Liver (tissue), 9 donors: ENCODE data around the gene ZNRD2. TPM values are rescaled to one million over a fixed set of nuclear protein-coding genes. Genes with fewer than 3 reads are reported as not detected.
A peak's percentile ranks its signal among the peaks of the same experiment; 100 is the strongest.

Experiments
- DNase-seq: peaks from one replicate; pipeline ENCODE4 v3.0.0-alpha.2; 2017; ENCODE audit warnings: low spot score
- H3K27ac ChIP-seq, 2 donors: one replicate each; pipeline ENCODE4 v1.7.0; 2013; ENCODE audit warnings: inconsistent platforms in 2 of 2, low read length in 2 of 2, control low read depth in 1 of 2, low read depth in 1 of 2, mild to moderate bottlenecking in 1 of 2
- H3K27me3 ChIP-seq, 4 donors: one replicate each; pipeline versions ENCODE4 v1.6.1 to v1.7.0; 2013; ENCODE audit warnings: low read length in 3 of 4, inconsistent platforms in 1 of 4, mild to moderate bottlenecking in 1 of 4, moderate library complexity in 1 of 4; ENCODE audit not compliant: control insufficient read depth in 4 of 4, insufficient read depth in 4 of 4
- H3K36me3 ChIP-seq, 4 donors: one replicate each; pipeline versions ENCODE4 v1.6.1 to v1.7.0; 2013; ENCODE audit warnings: low read length in 3 of 4, mild to moderate bottlenecking in 3 of 4, low read depth in 1 of 4, moderate library complexity in 1 of 4; ENCODE audit not compliant: control insufficient read depth in 4 of 4, insufficient read depth in 3 of 4
- H3K4me1 ChIP-seq, 4 donors: one replicate each; pipeline versions ENCODE4 v1.6.1 to v1.7.0; 2013; ENCODE audit warnings: low read length in 3 of 4, mild to moderate bottlenecking in 3 of 4, moderate library complexity in 1 of 4; ENCODE audit not compliant: control insufficient read depth in 4 of 4, insufficient read depth in 4 of 4
- H3K4me3 ChIP-seq, 3 donors: one replicate each; pipeline versions ENCODE4 v1.6.1 to v1.7.0; 2013; ENCODE audit warnings: low read length in 3 of 3, control low read depth in 1 of 3, low read depth in 1 of 3, mild to moderate bottlenecking in 1 of 3
- H3K9ac ChIP-seq, 2 donors: one replicate each; pipeline ENCODE4 v1.7.0; 2013; ENCODE audit warnings: low read length in 2 of 2, mild to moderate bottlenecking in 2 of 2, moderate library complexity in 2 of 2, control low read depth in 1 of 2, low read depth in 1 of 2
- H3K9me3 ChIP-seq, 4 donors: one replicate each; pipeline versions ENCODE4 v1.6.1 to v1.7.0; 2013; ENCODE audit warnings: low read length in 3 of 4; ENCODE audit not compliant: control insufficient read depth in 4 of 4
- EGR1 ChIP-seq, 2 donors: IDR thresholded peaks; 2 replicates each; pipeline ENCODE4 v1.6.1; 2016 to 2018; ENCODE audit warnings: antibody characterized with exemption in 2 of 2, low read depth in 2 of 2
- FOXA1 ChIP-seq: IDR thresholded peaks from 2 replicates; pipeline ENCODE4 v1.6.1; 2016; ENCODE audit warnings: antibody characterized with exemption
- FOXA2 ChIP-seq: IDR thresholded peaks from 2 replicates; pipeline ENCODE4 v1.6.1; 2016; ENCODE audit warnings: antibody characterized with exemption
- GABPA ChIP-seq, 2 donors: IDR thresholded peaks in 1 of 2; conservative IDR thresholded peaks in 1 of 2; 2 replicates each; pipeline ENCODE4 v1.6.1; 2016; ENCODE audit warnings: antibody characterized with exemption in 2 of 2, mild to moderate bottlenecking in 1 of 2, moderate library complexity in 1 of 2
- HNF4A ChIP-seq, 2 donors: conservative IDR thresholded peaks; 2 replicates each; pipeline ENCODE4 v1.6.1; 2016; ENCODE audit warnings: antibody characterized with exemption in 2 of 2, mild to moderate bottlenecking in 2 of 2
- HNF4G ChIP-seq: IDR thresholded peaks from 2 replicates; pipeline ENCODE4 v1.6.1; 2016; ENCODE audit warnings: antibody characterized with exemption
- JUND ChIP-seq, 2 donors: IDR thresholded peaks; 2 replicates each; pipeline ENCODE4 v1.6.1; 2016; ENCODE audit warnings: antibody characterized with exemption in 2 of 2
- NR2F2 ChIP-seq: IDR thresholded peaks from 2 replicates; pipeline ENCODE4 v1.6.1; 2016; ENCODE audit warnings: antibody characterized with exemption
- RAD21 ChIP-seq, 2 donors: IDR thresholded peaks; 2 replicates each; pipeline ENCODE4 v1.6.1; 2016; ENCODE audit warnings: antibody characterized with exemption in 2 of 2, mild to moderate bottlenecking in 2 of 2
- RXRA ChIP-seq, 2 donors: IDR thresholded peaks; 2 replicates each; pipeline ENCODE4 v1.6.1; 2017 to 2018; ENCODE audit warnings: antibody characterized with exemption in 2 of 2, mild to moderate bottlenecking in 1 of 2
- SP1 ChIP-seq: IDR thresholded peaks from 2 replicates; pipeline ENCODE4 v1.6.1; 2018; ENCODE audit warnings: antibody characterized with exemption, mild to moderate bottlenecking
- TAF1 ChIP-seq: conservative IDR thresholded peaks from 2 replicates; pipeline ENCODE4 v1.6.1; 2016; ENCODE audit warnings: antibody characterized with exemption, mild to moderate bottlenecking
- YY1 ChIP-seq: IDR thresholded peaks from 2 replicates; pipeline ENCODE4 v1.6.1; 2016; ENCODE audit warnings: antibody characterized with exemption, mild to moderate bottlenecking
- WGBS: extraction: QIAGEN DNeasy Blood & Tissue Kit; methylation state at CpG from one replicate; pipeline ENCODE4 v1.1.7; 2013; 5-methylcytosine and 5-hydroxymethylcytosine counted together
- polyA plus RNA-seq, 2 donors: library from polyadenylated mRNA; stranded (reverse) in 1 of 2; unstranded in 1 of 2; fragments of 200-250 nt in 1 of 2; fragments of >200 nt in 1 of 2; fragmentation: Nextera tagmentation in 1 of 2; extraction: Ambion mirVana in 1 of 2; gene quantifications; one replicate each; pipeline versions ENCODE4 v1.2.1 to v1.2.3, GENCODE V29; 2013 to 2015
- total RNA-seq, 2 donors: library from RNA; depleted of rRNA; stranded (reverse); fragments of >200 nt; gene quantifications; one replicate each; pipeline ENCODE4 v1.2.3, GENCODE V29; 2014
- TF ChIP-seq, protein P1 (sequence below): IDR thresholded peaks from 2 replicates; pipeline ENCODE4 v1.6.1; 2016; ENCODE audit warnings: antibody characterized with exemption
- TF ChIP-seq, protein P2 (sequence below): fragments of 150-350 bp; IDR thresholded peaks from 2 replicates; pipeline ENCODE4 v1.5.1; 2017; ENCODE audit warnings: improper control_type of control experiment, low read depth, low read length; ENCODE audit not compliant: missing input control
- TF ChIP-seq, protein P3 (sequence below): IDR thresholded peaks from 2 replicates; pipeline ENCODE4 v1.6.1; 2016; ENCODE audit warnings: antibody characterized with exemption, mild to moderate bottlenecking
- TF ChIP-seq, protein P4 (sequence below): IDR thresholded peaks from 2 replicates; pipeline ENCODE4 v1.6.1; 2016; ENCODE audit warnings: antibody characterized with exemption
- TF ChIP-seq, protein P5 (sequence below): IDR thresholded peaks from 2 replicates; pipeline ENCODE4 v1.6.1; 2016; ENCODE audit warnings: antibody characterized with exemption
- donor health status: healthy.
- donor health status: healthy.
- donor health status: healthy.
- donor health status: healthy.
- donor health status: healthy.

ZNRD2 gene
- total and polyA plus RNA-seq, 4 donors: 18.2 to 39.5 (median 28.0) TPM

DNA sequence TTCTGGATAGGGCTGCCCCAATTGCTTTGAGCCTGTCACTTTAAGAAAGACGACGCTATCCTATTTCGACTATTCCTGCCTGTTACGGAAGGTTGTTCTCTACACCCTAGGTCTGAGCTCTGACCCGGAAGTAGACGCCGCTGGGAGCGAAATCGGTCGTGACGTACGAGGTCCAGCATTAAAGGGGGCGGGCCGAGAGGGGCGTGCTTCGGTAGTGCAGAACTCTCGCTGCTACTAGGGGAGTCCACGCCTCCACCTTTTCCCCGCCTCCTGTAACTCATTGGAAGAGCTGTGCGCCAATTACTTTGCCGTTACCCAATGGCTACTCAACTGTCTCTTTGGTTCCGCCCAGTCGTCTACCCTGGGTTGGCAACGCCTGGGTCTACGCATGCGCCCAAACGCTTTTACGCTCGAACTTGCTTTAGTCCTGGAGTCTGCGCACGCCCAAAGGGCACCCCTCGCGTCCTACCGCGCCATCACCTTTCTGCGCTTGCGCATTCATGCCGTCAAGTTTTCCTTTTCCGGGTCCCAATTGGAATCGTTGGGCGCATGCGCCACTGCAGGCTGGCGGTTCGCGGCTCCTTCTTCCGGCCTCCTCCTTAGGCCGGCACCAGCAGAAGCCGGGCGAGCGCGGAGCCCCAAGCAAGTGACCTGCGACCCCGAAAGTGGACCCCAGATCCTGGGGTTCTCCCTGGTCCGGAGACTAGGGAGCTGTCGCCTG lies 45.1 kb downstream of the ZNRD2 start, which contains the start of gene PCNX3:
Gene PCNX3, plus strand, starts transcription at position 548 of the 721 bp plus-strand sequence. CDS start 536 bp downstream, outside the sequence.
- Histone ChIP-seq H3K36me3 (peaks cover 8 to 26% (median 13%) of the 10 kb centered on the region in 4 donors), H3K4me1 (peaks cover 15 to 50% (median 41%) of the 10 kb centered on the region in 4 donors), H3K4me3 (peak within 1 kb of the TSS; percentile 83 to 92 (median 88)), H3K9me3 (no peaks in the 10 kb centered on the region), H3K27ac (peak within 1 kb of the TSS; percentile 60 to 96), H3K9ac (peak within 1 kb of the TSS; percentile 67 to 76), H3K27me3 (no peaks in the 10 kb centered on the region)
- peak; percentile 57 to 68 for TF ChIP-seq RXRA (IDR thresholded peaks at IDR 0.05)
- TF ChIP-seq SP1: peak; percentile 99
- TF ChIP-seq JUND (IDR thresholded peaks at IDR 0.05): peak in 1 of 2 donors; percentile 82
- TF ChIP-seq HNF4G: peak; percentile 42
- TF ChIP-seq HNF4A (conservative IDR thresholded peaks at IDR 0.05): peak; percentile 74 to 84
- peak; percentile 60 to 73 for TF ChIP-seq EGR1 (IDR thresholded peaks at IDR 0.05; ENCODE audit: low read depth in 2 of 2)
- no peak for TF ChIP-seq FOXA1
- TF ChIP-seq, protein P1, sequence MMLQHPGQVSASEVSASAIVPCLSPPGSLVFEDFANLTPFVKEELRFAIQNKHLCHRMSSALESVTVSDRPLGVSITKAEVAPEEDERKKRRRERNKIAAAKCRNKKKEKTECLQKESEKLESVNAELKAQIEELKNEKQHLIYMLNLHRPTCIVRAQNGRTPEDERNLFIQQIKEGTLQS: no peak
- TF ChIP-seq, protein P2, sequence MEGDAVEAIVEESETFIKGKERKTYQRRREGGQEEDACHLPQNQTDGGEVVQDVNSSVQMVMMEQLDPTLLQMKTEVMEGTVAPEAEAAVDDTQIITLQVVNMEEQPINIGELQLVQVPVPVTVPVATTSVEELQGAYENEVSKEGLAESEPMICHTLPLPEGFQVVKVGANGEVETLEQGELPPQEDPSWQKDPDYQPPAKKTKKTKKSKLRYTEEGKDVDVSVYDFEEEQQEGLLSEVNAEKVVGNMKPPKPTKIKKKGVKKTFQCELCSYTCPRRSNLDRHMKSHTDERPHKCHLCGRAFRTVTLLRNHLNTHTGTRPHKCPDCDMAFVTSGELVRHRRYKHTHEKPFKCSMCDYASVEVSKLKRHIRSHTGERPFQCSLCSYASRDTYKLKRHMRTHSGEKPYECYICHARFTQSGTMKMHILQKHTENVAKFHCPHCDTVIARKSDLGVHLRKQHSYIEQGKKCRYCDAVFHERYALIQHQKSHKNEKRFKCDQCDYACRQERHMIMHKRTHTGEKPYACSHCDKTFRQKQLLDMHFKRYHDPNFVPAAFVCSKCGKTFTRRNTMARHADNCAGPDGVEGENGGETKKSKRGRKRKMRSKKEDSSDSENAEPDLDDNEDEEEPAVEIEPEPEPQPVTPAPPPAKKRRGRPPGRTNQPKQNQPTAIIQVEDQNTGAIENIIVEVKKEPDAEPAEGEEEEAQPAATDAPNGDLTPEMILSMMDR: no peak
- TF ChIP-seq TAF1: no peak
- TF ChIP-seq, protein P3, sequence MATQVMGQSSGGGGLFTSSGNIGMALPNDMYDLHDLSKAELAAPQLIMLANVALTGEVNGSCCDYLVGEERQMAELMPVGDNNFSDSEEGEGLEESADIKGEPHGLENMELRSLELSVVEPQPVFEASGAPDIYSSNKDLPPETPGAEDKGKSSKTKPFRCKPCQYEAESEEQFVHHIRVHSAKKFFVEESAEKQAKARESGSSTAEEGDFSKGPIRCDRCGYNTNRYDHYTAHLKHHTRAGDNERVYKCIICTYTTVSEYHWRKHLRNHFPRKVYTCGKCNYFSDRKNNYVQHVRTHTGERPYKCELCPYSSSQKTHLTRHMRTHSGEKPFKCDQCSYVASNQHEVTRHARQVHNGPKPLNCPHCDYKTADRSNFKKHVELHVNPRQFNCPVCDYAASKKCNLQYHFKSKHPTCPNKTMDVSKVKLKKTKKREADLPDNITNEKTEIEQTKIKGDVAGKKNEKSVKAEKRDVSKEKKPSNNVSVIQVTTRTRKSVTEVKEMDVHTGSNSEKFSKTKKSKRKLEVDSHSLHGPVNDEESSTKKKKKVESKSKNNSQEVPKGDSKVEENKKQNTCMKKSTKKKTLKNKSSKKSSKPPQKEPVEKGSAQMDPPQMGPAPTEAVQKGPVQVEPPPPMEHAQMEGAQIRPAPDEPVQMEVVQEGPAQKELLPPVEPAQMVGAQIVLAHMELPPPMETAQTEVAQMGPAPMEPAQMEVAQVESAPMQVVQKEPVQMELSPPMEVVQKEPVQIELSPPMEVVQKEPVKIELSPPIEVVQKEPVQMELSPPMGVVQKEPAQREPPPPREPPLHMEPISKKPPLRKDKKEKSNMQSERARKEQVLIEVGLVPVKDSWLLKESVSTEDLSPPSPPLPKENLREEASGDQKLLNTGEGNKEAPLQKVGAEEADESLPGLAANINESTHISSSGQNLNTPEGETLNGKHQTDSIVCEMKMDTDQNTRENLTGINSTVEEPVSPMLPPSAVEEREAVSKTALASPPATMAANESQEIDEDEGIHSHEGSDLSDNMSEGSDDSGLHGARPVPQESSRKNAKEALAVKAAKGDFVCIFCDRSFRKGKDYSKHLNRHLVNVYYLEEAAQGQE: no peak
- TF ChIP-seq RAD21 (IDR thresholded peaks at IDR 0.05): no peak
- TF ChIP-seq, protein P4, sequence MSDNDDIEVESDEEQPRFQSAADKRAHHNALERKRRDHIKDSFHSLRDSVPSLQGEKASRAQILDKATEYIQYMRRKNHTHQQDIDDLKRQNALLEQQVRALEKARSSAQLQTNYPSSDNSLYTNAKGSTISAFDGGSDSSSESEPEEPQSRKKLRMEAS: peak; percentile 100
- TF ChIP-seq, protein P5, sequence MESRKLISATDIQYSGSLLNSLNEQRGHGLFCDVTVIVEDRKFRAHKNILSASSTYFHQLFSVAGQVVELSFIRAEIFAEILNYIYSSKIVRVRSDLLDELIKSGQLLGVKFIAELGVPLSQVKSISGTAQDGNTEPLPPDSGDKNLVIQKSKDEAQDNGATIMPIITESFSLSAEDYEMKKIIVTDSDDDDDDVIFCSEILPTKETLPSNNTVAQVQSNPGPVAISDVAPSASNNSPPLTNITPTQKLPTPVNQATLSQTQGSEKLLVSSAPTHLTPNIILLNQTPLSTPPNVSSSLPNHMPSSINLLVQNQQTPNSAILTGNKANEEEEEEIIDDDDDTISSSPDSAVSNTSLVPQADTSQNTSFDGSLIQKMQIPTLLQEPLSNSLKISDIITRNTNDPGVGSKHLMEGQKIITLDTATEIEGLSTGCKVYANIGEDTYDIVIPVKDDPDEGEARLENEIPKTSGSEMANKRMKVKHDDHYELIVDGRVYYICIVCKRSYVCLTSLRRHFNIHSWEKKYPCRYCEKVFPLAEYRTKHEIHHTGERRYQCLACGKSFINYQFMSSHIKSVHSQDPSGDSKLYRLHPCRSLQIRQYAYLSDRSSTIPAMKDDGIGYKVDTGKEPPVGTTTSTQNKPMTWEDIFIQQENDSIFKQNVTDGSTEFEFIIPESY: peak; percentile 94
- peak; percentile 51 for TF ChIP-seq FOXA2
- TF ChIP-seq GABPA (IDR thresholded peaks at IDR 0.05 in 1 of 2, conservative IDR thresholded peaks at IDR 0.05 in 1 of 2): peak; percentile 95 to 97
- TF ChIP-seq NR2F2: peak; percentile 96
- TF ChIP-seq YY1: peak; percentile 84
- peak; percentile 100 for DNase-seq
- under 1% methylated on average over 55 of the region's 55 CpGs for WGBS
